OCI-LY7 (cell line): ENCODE results near the gene SLC5A10. TPM values are rescaled to one million over a fixed set of nuclear protein-coding genes. Genes with fewer than 3 reads are reported as not detected.

Source experiments
- BruUV-seq: library from RNA; stranded (reverse); fragments of 400-500 nt; replicated peaks from 2 replicates; lab custom pipeline; 2021; lab: Mats Ljungman, UMichigan
- CTCF ChIA-PET: fragments of 300-600 bp; sonication (Branson Sonifier 250); formaldehyde crosslinking; loops from one replicate; lab custom pipeline; 2022; ENCODE audit warnings: antibody characterized with exemption; ENCODE audit not compliant: unreplicated experiment; lab: Charles Lee
- POLR2A ChIA-PET: fragments of 300-600 bp; sonication (Branson Sonifier 250); formaldehyde crosslinking; loops from one replicate; lab custom pipeline; 2022; ENCODE audit warnings: antibody characterized with exemption; lab: Charles Lee
- DNase-seq: peaks from one replicate; pipeline ENCODE4 v3.0.0-alpha.2; 2015; ENCODE audit warnings: low spot score
- H2AFZ ChIP-seq: fragments of 200-600 bp; sonication (generic), shearing (Covaris generic); 2 replicates; pipeline ENCODE4 v1.6.1; 2014; ENCODE audit warnings: mild to moderate bottlenecking, antibody characterized with exemption, low read length, moderate library complexity
- H3K27ac ChIP-seq: fragments of 200-600 bp; sonication (generic); 2 replicates; pipeline ENCODE4 v1.5.1; 2014; ENCODE audit warnings: mixed run types, low read depth, mild to moderate bottlenecking, moderate library complexity, low read length, inconsistent platforms; ENCODE audit not compliant: poor library complexity, severe bottlenecking
- H3K36me3 ChIP-seq: fragments of 200-600 bp; sonication (generic); 2 replicates; pipeline ENCODE4 v1.6.1; 2014; ENCODE audit warnings: mild to moderate bottlenecking, antibody characterized with exemption, low read length, moderate library complexity, mixed read lengths; ENCODE audit not compliant: insufficient read depth
- H3K4me1 ChIP-seq: fragments of 200-600 bp; sonication (generic); 2 replicates; pipeline ENCODE4 v1.5.1; 2014; ENCODE audit warnings: mild to moderate bottlenecking, low read length; ENCODE audit not compliant: insufficient read depth, poor library complexity, severe bottlenecking
- H3K4me2 ChIP-seq: fragments of 200-600 bp; sonication (generic); 2 replicates; pipeline ENCODE4 v1.6.1; 2014; ENCODE audit warnings: mild to moderate bottlenecking, low read length
- H3K4me3 ChIP-seq: fragments of 200-600 bp; sonication (generic); 2 replicates; pipeline ENCODE4 v1.5.1; 2014; ENCODE audit warnings: mild to moderate bottlenecking, low read depth, low read length; ENCODE audit not compliant: poor library complexity, severe bottlenecking
- H3K79me2 ChIP-seq: fragments of 200-600 bp; sonication (generic); 2 replicates; pipeline ENCODE4 v1.6.1; 2016; ENCODE audit warnings: low read depth, mild to moderate bottlenecking, low read length, moderate library complexity, mixed read lengths; ENCODE audit not compliant: insufficient read depth
- H3K9me2 ChIP-seq: fragments of 200-600 bp; sonication (generic); 2 replicates; pipeline ENCODE4 v1.6.1; 2016; ENCODE audit warnings: mild to moderate bottlenecking, low read length, mixed read lengths; ENCODE audit not compliant: insufficient read depth
- H3K9me3 ChIP-seq: fragments of 200-600 bp; sonication (generic); 2 replicates; pipeline ENCODE4 v1.6.1; 2014; ENCODE audit warnings: mild to moderate bottlenecking, mixed run types, low read length, mixed read lengths
- H4K20me1 ChIP-seq: fragments of 200-600 bp; sonication (generic); 2 replicates; pipeline ENCODE4 v1.6.1; 2014; ENCODE audit warnings: mild to moderate bottlenecking, antibody characterized with exemption, low read length, moderate library complexity, mixed read lengths; ENCODE audit not compliant: insufficient read depth
- EZH2phosphoT487 ChIP-seq: fragments of 200-600 bp; sonication (generic); IDR thresholded peaks from 2 replicates; pipeline ENCODE4 v1.6.1; 2018; ENCODE audit warnings: low read depth, borderline replicate concordance, mild to moderate bottlenecking, mixed run types, antibody characterized with exemption, low read length, moderate library complexity, mixed read lengths
- intact Hi-C: fragments of 100-400 bp; cut with micrococcal nuclease; formaldehyde crosslinking; loops from one replicate; pipeline ENCODE4 v1.10.0; 2022; ENCODE audit not compliant: unreplicated experiment
- total RNA-seq, 2 experiments: library from RNA; depleted of rRNA in 1 of 2; stranded (reverse); fragments of >200 nt in 1 of 2; shearing (Covaris generic) in 1 of 2; gene quantifications; 2 replicates each; pipeline ENCODE4 v1.2.3, GENCODE V29; 2014 to 2022
- TF ChIP-seq, protein P1 (sequence below): fragments of 200-600 bp; sonication (generic); conservative IDR thresholded peaks from 2 replicates; pipeline ENCODE4 v1.5.1; 2014; ENCODE audit warnings: mild to moderate bottlenecking, antibody characterized with exemption, low read length, moderate library complexity, mixed read lengths

The SLC5A10 gene
- total RNA-seq, 2 experiments from 2014 or later = not detected

DNA sequence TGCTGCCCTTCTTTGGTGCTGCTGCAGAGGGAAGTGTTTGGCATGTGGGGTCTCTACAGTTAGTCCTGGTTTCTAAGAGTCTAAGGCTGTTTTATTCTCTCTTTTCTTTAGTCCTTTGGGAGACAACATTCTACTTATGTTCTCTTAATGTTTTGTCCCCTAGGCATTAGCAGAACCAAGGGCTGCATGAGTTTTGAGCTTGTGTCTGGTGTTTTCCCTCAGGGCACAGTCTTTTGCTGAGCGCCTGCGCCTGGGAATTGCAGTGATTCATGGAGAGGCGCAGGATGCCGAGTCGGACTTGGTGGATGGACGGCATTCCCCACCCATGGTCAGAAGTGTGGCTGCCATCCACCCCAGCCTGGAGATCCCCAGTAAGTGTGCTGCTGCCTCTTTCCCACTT lies 41.1 kb upstream of the SLC5A10 start:
- no peaks in the 10 kb centered on the region for H3K79me2 ChIP-seq
- intact Hi-C loops = no loop called here
- no peak overlapping the region for H2AFZ ChIP-seq
- H3K9me2 ChIP-seq = no peaks in the 10 kb centered on the region
- H3K9me3 ChIP-seq = no peaks in the 10 kb centered on the region
- TF ChIP-seq, protein P1, sequence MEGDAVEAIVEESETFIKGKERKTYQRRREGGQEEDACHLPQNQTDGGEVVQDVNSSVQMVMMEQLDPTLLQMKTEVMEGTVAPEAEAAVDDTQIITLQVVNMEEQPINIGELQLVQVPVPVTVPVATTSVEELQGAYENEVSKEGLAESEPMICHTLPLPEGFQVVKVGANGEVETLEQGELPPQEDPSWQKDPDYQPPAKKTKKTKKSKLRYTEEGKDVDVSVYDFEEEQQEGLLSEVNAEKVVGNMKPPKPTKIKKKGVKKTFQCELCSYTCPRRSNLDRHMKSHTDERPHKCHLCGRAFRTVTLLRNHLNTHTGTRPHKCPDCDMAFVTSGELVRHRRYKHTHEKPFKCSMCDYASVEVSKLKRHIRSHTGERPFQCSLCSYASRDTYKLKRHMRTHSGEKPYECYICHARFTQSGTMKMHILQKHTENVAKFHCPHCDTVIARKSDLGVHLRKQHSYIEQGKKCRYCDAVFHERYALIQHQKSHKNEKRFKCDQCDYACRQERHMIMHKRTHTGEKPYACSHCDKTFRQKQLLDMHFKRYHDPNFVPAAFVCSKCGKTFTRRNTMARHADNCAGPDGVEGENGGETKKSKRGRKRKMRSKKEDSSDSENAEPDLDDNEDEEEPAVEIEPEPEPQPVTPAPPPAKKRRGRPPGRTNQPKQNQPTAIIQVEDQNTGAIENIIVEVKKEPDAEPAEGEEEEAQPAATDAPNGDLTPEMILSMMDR = no peak
- BruUV-seq = no TSS peak
- H3K4me3 ChIP-seq = no peak overlapping the region
- no peak overlapping the region for H3K4me2 ChIP-seq
- peaks cover 63% of the 10 kb centered on the region for H3K36me3 ChIP-seq
- CTCF ChIA-PET = no interaction called here
- H3K27ac ChIP-seq = no peak overlapping the region
- H4K20me1 ChIP-seq = no peaks in the 10 kb centered on the region
- no peak for DNase-seq
- H3K4me1 ChIP-seq = no peaks in the 10 kb centered on the region
- POLR2A ChIA-PET = no interaction called here

DNA sequence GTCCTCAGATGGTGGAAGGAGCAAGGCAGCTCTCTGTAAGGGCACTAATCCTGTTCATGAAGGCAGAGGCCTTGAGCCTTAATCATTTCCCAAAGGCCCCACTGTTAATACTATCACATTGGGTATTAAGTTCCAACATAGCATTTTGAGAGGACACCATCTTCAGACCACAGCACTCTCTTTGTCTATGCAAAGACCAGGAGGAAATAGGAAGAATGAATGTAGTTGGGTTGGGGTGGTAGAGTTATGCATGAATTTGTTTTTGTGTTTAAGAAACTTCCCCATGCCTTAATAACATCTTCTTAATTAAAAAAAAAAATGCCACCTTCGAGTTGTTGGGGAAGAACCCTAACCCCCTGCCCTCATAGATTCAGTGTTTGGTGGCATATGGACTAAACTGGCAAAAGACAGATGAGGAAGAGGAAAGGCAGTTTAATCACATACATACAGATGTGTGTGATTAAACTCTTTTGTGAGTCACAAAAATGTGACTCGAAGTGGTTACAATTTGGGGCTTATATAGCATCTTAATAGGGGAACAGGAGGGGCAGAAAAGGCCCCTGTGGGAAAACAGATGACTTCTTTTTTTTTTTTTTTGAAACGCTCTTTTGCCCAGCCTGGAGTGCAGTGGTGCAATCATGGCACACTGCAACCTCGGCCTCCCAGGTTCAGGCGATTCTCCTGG lies 35.0 kb upstream of the SLC5A10 start:
- POLR2A ChIA-PET = no interaction called here
- DNase-seq = no peak
- no peak for TF ChIP-seq EZH2phosphoT487
- TF ChIP-seq, protein P1 = no peak
- Histone ChIP-seq H3K4me2 (no peak overlapping the region), H3K9me2 (no peaks in the 10 kb centered on the region), H2AFZ (no peak overlapping the region), H3K27ac (peak overlapping the region; percentile 5), H4K20me1 (no peaks in the 10 kb centered on the region), H3K9me3 (no peaks in the 10 kb centered on the region), H3K4me1 (peaks cover 28% of the 10 kb centered on the region), H3K79me2 (peaks cover 6% of the 10 kb centered on the region; the same call in 1 of the 2 replicates), H3K36me3 (peaks cover 56% of the 10 kb centered on the region), H3K4me3 (no peak overlapping the region)
- no TSS peak for BruUV-seq
- intact Hi-C loops = no loop called here
- CTCF ChIA-PET = no interaction called here

DNA sequence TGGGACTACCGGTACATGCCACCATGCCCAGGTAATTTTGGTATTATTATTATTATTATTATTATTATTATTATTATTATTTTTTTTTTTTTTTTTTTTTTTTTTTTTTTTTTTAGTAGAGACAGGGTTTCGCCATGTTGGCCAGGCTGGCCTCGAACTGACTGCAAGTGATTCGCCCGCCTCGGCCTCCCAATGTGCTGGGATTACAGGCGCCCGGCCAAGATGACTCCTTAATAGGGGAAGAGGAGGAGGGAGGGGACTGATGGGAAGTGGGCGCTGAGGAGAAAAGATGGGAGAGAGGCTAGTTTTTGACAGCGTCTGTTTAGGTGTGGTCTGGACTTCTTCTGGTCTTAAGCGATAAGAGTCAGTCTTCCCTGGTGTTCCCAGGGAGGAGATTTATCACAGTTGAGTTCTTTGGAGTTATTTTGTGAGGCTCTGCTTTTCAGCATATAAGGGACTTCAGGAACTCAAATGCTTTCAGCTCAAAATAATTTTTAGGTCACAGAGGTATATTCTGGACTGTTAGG lies 34.4 kb upstream of the SLC5A10 start:
- Histone ChIP-seq H2AFZ (no peak overlapping the region), H3K27ac (no peak overlapping the region), H3K4me2 (no peak overlapping the region), H3K4me3 (no peak overlapping the region), H4K20me1 (no peaks in the 10 kb centered on the region), H3K9me3 (no peaks in the 10 kb centered on the region), H3K36me3 (peaks cover 50% of the 10 kb centered on the region), H3K9me2 (no peaks in the 10 kb centered on the region), H3K79me2 (peaks cover 10% of the 10 kb centered on the region; the same call in 1 of the 2 replicates), H3K4me1 (peaks cover 34% of the 10 kb centered on the region)
- no peak for TF ChIP-seq EZH2phosphoT487
- TF ChIP-seq, protein P1 = no peak
- POLR2A ChIA-PET = no interaction called here
- no TSS peak for BruUV-seq
- CTCF ChIA-PET = no interaction called here
- no peak for DNase-seq
- intact Hi-C loops = no loop called here
